ENCODE measurements around the gene DHRS9.

GRCh38 chr2:169035887-169036286, 33.5 kb upstream of the DHRS9 start:
- TF ChIP-seq, protein P1, sequence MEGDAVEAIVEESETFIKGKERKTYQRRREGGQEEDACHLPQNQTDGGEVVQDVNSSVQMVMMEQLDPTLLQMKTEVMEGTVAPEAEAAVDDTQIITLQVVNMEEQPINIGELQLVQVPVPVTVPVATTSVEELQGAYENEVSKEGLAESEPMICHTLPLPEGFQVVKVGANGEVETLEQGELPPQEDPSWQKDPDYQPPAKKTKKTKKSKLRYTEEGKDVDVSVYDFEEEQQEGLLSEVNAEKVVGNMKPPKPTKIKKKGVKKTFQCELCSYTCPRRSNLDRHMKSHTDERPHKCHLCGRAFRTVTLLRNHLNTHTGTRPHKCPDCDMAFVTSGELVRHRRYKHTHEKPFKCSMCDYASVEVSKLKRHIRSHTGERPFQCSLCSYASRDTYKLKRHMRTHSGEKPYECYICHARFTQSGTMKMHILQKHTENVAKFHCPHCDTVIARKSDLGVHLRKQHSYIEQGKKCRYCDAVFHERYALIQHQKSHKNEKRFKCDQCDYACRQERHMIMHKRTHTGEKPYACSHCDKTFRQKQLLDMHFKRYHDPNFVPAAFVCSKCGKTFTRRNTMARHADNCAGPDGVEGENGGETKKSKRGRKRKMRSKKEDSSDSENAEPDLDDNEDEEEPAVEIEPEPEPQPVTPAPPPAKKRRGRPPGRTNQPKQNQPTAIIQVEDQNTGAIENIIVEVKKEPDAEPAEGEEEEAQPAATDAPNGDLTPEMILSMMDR (optimal IDR thresholded peaks at IDR 0.05 in 1 of 3, IDR thresholded peaks at IDR 0.05 in 1 of 3, conservative IDR thresholded peaks at IDR 0.05 in 1 of 3; ENCODE audit: extremely low read depth in 1 of 3, insufficient read depth in 2 of 3, low read length in 3 of 3) = no peak
- no peak for TF ChIP-seq EZH2 (IDR thresholded peaks at IDR 0.05; ENCODE audit: low read length)
